ENCODE results near the gene GRPEL1.

The GRPEL1 gene

GRCh38 chr4:7044137-7044930 lies 23.5 kb downstream of the GRPEL1 start:
- DNase-seq (ENCODE audit: low spot score), result no peak

GRCh38 chr4:7043284-7044136 lies 24.4 kb downstream of the GRPEL1 start, which contains the start of gene TADA2B:
TADA2B (plus strand) TSS chr4:7043372; CDS start chr4:7043580, 208 bp downstream.
- DNase-seq (ENCODE audit: low spot score), result no peak

- DNase-seq (ENCODE audit: low spot score), result peak; percentile 97
Measured at GRCh38 chr4:7042503-7043283, 25.2 kb downstream of the GRPEL1 start.

GRCh38 chr4:7041801-7042502 lies 25.9 kb downstream of the GRPEL1 start:
- no peak for DNase-seq (ENCODE audit: low spot score)

GRCh38 chr4:7041246-7041645 lies 26.6 kb downstream of the GRPEL1 start:
- DNase-seq (ENCODE audit: low spot score), result no peak

- DNase-seq (ENCODE audit: low spot score), result no peak
Measured at GRCh38 chr4:7040765-7041164, 27.1 kb downstream of the GRPEL1 start.

- no peak for DNase-seq (ENCODE audit: low spot score)
Measured at GRCh38 chr4:7037425-7037824, 30.4 kb downstream of the GRPEL1 start.

- no peak for DNase-seq (ENCODE audit: low spot score)
Measured at GRCh38 chr4:7034262-7035081, 33.4 kb downstream of the GRPEL1 start.

- DNase-seq (ENCODE audit: low spot score), result no peak
Measured at GRCh38 chr4:7032596-7032995, 35.3 kb downstream of the GRPEL1 start.

GRCh38 chr4:7031558-7032449 lies 36.1 kb downstream of the GRPEL1 start:
- no peak for DNase-seq (ENCODE audit: low spot score)

GRCh38 chr4:7030856-7031255 lies 37.0 kb downstream of the GRPEL1 start:
- no peak for DNase-seq (ENCODE audit: low spot score)

- no peak for DNase-seq (ENCODE audit: low spot score)
Measured at GRCh38 chr4:7029921-7030320, 37.9 kb downstream of the GRPEL1 start.

GRCh38 chr4:7029212-7029611 lies 38.7 kb downstream of the GRPEL1 start:
- DNase-seq (ENCODE audit: low spot score), result no peak

- DNase-seq (ENCODE audit: low spot score), result no peak
Measured at GRCh38 chr4:7027913-7028312, 40.0 kb downstream of the GRPEL1 start.

GRCh38 chr4:7027284-7027683 lies 40.6 kb downstream of the GRPEL1 start:
- DNase-seq (ENCODE audit: low spot score), result no peak

- no peak for DNase-seq (ENCODE audit: low spot score)
Measured at GRCh38 chr4:7026107-7026506, 41.8 kb downstream of the GRPEL1 start.

- no peak for DNase-seq (ENCODE audit: low spot score)
Measured at GRCh38 chr4:7025040-7025602, 42.7 kb downstream of the GRPEL1 start.

- no peak for DNase-seq (ENCODE audit: low spot score)
Measured at GRCh38 chr4:7024336-7024890, 43.5 kb downstream of the GRPEL1 start.

- DNase-seq (ENCODE audit: low spot score), result no peak
Measured at GRCh38 chr4:7023901-7024300, 44.0 kb downstream of the GRPEL1 start.
